ENCODE measurements around the gene ERAP2.
"Not testable (repeated sequence)": the region's sequence is repeated elsewhere in the genome, so short reads cannot be mapped to it uniquely, and the experiment has no call there.

DNA sequence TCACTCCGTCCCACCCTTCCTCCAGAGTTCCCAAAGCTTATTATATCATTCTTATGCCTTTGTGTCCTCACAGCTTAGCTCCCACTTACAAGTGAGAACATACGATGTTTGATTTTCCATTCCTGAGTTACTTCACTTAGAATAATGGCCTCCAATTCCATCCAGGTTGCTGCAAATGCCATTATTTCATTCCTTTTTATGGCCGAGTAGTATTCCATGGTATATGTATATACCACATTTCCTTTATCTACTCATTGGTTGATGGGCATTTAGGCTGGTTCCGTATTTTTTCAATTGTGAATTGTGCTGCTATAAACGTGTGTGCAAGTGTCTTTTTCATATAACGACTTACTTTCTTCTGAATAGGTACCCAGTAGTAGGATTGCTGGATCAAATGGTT lies 34.4 kb upstream of the ERAP2 start:
- TF ChIP-seq, protein P1, sequence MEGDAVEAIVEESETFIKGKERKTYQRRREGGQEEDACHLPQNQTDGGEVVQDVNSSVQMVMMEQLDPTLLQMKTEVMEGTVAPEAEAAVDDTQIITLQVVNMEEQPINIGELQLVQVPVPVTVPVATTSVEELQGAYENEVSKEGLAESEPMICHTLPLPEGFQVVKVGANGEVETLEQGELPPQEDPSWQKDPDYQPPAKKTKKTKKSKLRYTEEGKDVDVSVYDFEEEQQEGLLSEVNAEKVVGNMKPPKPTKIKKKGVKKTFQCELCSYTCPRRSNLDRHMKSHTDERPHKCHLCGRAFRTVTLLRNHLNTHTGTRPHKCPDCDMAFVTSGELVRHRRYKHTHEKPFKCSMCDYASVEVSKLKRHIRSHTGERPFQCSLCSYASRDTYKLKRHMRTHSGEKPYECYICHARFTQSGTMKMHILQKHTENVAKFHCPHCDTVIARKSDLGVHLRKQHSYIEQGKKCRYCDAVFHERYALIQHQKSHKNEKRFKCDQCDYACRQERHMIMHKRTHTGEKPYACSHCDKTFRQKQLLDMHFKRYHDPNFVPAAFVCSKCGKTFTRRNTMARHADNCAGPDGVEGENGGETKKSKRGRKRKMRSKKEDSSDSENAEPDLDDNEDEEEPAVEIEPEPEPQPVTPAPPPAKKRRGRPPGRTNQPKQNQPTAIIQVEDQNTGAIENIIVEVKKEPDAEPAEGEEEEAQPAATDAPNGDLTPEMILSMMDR (IDR thresholded peaks at IDR 0.05), result not testable (repeated sequence)
- not testable (repeated sequence) for TF ChIP-seq EP300, POLR2AphosphoS5, POLR2A (IDR thresholded peaks at IDR 0.05)
